Placental epithelial cell (primary cell): Measurements from ENCODE around the gene HSBP1. TPM values are rescaled to one million over a fixed set of nuclear protein-coding genes. Genes with fewer than 3 reads are reported as not detected.

Experiments
- total RNA-seq: library from RNA; depleted of rRNA; stranded (reverse); fragments of >200 nt; gene quantifications from 2 replicates; pipeline ENCODE4 v1.2.3, GENCODE V29; 2012

The HSBP1 gene
- 16.5 and 51.0 TPM in 2 replicates for total RNA-seq

DNA sequence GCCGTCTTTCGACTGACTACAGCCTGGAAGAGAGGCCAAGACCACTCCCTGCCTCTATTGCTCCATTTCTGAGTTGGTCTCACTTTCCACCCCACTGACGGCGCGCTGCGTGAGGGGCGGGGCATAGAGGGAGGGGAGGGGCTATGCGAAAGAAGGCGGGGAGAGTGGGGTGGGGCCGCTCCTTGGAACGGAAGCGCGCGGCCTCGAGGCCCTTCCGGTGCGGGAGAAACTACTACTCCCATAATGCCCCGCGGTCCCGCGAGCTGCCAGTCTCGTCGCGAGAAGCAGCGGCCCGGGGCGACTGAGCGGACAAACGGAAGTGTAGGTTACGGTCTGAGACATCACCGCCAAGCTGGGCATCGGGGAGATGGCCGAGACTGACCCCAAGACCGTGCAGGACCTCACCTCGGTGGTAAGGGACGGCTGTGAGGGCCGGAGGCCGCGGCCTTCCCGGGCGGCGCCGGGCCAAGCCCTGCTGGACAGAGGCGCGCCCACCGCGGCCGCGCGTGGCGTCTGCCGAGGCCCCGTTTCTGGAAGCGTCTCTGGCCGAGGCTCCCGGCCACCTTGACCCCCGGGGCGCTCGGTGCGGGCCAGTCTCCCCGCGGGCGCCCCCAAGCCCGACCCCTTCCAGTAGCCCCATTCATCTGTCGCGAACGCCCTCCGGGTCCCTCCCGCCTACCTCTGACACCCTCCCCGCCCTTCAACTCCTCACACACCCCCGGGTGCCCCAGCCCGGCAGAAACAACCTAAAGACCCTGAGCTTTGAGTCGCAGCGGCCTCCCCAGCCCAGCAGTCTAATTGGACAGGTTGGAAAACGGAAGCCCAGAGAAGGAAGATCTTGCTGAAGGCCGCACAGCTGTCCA, at the start of gene HSBP1:
Gene HSBP1, plus strand, starts transcription at position 269 of the 863 bp plus-strand sequence. Its CDS starts 99 bp downstream, at position 368.

Other genes starting within 250 kb of the HSBP1 start
- 3.1 and 3.9 TPM in 2 replicates for gene MLYCD, start 91.1 kb downstream of the HSBP1 start, total RNA-seq
- 0.39 and 1.6 TPM in 2 replicates for gene OSGIN1, start 145.3 kb downstream of the HSBP1 start, total RNA-seq
- gene NECAB2, start 160.3 kb downstream of the HSBP1 start, total RNA-seq: not detected in 2 replicates
- gene SLC38A8, start 234.8 kb downstream of the HSBP1 start, total RNA-seq: not detected in 2 replicates